Tibial artery (tissue), 4 donors: ENCODE results near the gene MYO10.

ENCODE experiments used
- DNase-seq, 2 donors: peaks; one replicate each; pipeline ENCODE4 v3.0.0-alpha.2; 2019
- H3K27ac ChIP-seq, 2 donors: fragments of 200-600 bp; sonication (generic) in 1 of 2; 1 replicate in 1 of 2; 2 replicates in 1 of 2; pipeline ENCODE4 v1.5.1; 2018 to 2019; ENCODE audit warnings: mild to moderate bottlenecking in 1 of 2
- H3K27me3 ChIP-seq, 2 donors: fragments of 200-600 bp; sonication (generic) in 1 of 2; one replicate each; pipeline versions ENCODE4 v1.5.1 to v1.6.0; 2016 to 2019
- H3K36me3 ChIP-seq, 3 donors: fragments of 200-600 bp; sonication (generic) in 2 of 3; one replicate each; pipeline ENCODE4 v1.5.1; 2016 to 2019; ENCODE audit warnings: mild to moderate bottlenecking in 2 of 3
- H3K4me1 ChIP-seq, 4 donors: fragments of 200-600 bp; sonication (generic) in 2 of 4; 1 replicate in 3 of 4; 2 replicates in 1 of 4; pipeline ENCODE4 v1.5.1; 2016 to 2019
- H3K4me3 ChIP-seq, 2 donors: fragments of 200-600 bp; sonication (generic) in 1 of 2; 1 replicate in 1 of 2; 2 replicates in 1 of 2; pipeline ENCODE4 v1.5.1; 2018 to 2019; ENCODE audit warnings: mild to moderate bottlenecking in 2 of 2
- H3K9me3 ChIP-seq, 3 donors: fragments of 200-600 bp; sonication (generic) in 1 of 3; one replicate each; pipeline ENCODE4 v1.5.1; 2016 to 2019
- intact Hi-C: fragments of 100-400 bp; cut with DNase I; formaldehyde crosslinking; loops from one replicate; pipeline ENCODE4 v1.15.0; 2023; ENCODE audit warnings: low total_unique reads
- TF ChIP-seq, protein P1 (sequence below), 2 experiments: fragments of 200-600 bp in 1 of 2; fragments of 450-650 bp in 1 of 2; IDR thresholded peaks; one replicate each; pipeline ENCODE4 v1.5.1; 2017 to 2019; ENCODE audit warnings: antibody characterized with exemption in 2 of 2, mild to moderate bottlenecking in 1 of 2, moderate library complexity in 1 of 2

The MYO10 gene

DNA sequence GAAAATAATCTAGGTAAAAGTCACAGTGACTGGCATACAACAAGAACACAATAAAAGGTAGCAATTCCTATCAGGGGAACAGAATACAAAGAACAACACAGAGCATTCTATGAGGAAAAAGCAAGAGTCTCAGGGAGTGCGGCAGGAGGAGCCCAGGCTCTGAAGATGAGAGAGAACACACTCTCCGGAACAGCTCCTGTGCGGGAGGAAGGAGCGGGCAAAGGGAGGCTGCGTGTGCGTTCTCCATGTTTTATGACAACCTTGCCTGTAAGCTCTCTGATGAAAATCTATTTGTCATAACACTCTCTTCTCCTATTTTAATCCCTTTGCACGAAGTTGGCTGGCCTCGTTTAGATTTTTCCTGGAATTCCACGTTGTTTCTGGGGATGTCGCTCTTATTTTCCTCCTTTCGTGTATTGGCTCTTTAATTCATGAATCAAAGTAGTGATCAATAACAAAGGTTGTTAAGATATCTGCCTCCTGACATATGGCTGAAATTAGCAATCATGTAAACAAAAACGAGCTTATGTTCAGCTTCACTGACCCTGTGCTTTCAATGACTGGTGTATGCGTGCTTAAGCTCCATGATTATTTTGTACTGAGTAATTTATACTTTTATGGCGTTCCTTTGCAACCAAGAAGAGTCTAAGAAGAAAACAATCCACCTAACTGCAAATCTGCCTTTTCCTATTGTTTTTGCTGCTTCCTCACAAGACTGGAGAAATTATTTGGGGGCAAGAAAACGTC, 109.5 kb downstream of the MYO10 start:
- no peak overlapping the region for H3K4me3 ChIP-seq
- no peaks in the 10 kb centered on the region for H3K9me3 ChIP-seq
- no peak overlapping the region for H3K27ac ChIP-seq
- intact Hi-C loops: no loop called here
- H3K4me1 ChIP-seq: peaks cover 0 to 11% (median 0%) of the 10 kb centered on the region in 4 donors
- no peaks in the 10 kb centered on the region for H3K36me3 ChIP-seq
- no peaks in the 10 kb centered on the region for H3K27me3 ChIP-seq
- TF ChIP-seq, protein P1, sequence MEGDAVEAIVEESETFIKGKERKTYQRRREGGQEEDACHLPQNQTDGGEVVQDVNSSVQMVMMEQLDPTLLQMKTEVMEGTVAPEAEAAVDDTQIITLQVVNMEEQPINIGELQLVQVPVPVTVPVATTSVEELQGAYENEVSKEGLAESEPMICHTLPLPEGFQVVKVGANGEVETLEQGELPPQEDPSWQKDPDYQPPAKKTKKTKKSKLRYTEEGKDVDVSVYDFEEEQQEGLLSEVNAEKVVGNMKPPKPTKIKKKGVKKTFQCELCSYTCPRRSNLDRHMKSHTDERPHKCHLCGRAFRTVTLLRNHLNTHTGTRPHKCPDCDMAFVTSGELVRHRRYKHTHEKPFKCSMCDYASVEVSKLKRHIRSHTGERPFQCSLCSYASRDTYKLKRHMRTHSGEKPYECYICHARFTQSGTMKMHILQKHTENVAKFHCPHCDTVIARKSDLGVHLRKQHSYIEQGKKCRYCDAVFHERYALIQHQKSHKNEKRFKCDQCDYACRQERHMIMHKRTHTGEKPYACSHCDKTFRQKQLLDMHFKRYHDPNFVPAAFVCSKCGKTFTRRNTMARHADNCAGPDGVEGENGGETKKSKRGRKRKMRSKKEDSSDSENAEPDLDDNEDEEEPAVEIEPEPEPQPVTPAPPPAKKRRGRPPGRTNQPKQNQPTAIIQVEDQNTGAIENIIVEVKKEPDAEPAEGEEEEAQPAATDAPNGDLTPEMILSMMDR (IDR thresholded peaks at IDR 0.05): no peak
- DNase-seq: no peak

DNA sequence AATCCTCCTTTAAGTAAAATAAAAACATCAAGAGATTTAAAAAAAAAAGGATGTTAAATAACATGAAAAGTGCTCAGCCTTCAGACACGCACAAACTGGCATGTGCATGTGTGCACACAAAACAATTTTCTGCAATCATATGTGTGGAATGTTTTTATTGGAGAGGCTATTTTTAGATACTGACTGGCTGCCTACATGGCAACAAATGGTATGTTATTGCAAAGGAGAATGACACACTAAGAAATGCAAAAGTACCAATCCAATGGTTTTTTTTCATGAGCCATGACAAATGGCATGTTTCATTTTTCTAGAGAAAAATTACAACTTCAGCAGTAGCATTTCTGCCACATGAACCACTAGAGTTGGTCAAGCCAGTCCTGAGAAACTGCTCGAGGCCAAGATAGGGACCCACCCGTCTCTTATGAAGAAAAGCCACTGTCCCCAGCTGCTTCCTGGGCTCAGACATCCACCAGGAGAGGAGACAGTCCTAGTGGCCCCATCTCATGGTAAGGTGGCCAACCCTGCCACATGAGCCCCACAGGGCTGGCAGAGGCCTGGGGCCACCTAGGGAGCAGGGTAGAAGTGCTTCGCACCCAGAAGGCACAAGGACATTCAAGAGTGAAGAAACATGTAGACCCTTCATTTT, 116.4 kb downstream of the MYO10 start:
- DNase-seq: no peak
- H3K36me3 ChIP-seq: no peaks in the 10 kb centered on the region
- H3K4me1 ChIP-seq: peaks cover 0 to 19% (median 6%) of the 10 kb centered on the region in 4 donors
- no peaks in the 10 kb centered on the region for H3K27me3 ChIP-seq
- TF ChIP-seq, protein P1 (IDR thresholded peaks at IDR 0.05): no peak
- no peaks in the 10 kb centered on the region for H3K9me3 ChIP-seq
- H3K27ac ChIP-seq: peak overlapping the region; percentile 70 to 72
- intact Hi-C loops: no loop called here
- no peak overlapping the region for H3K4me3 ChIP-seq

DNA sequence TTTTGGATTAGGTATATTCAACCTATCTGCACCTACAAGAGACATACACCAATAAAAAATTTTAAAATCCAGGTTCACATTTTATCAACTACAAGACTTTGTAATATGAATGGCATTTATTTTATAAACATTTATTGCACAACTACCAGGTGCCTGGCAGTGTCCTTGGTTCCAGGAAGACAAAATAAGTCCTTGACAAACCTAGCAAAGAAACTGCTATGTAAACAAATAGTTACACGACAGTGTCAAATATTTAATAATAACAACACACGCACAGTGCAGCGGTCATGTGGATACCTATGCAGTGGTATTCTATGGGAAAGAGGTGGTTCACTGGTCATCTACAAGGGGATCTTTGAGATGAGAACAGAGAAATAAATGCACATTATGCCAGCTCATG, 120.7 kb downstream of the MYO10 start:
- H3K4me3 ChIP-seq: no peak overlapping the region
- no peaks in the 10 kb centered on the region for H3K9me3 ChIP-seq
- H3K27ac ChIP-seq: no peak overlapping the region
- no peaks in the 10 kb centered on the region for H3K36me3 ChIP-seq
- peaks cover 0 to 38% (median 9%) of the 10 kb centered on the region in 4 donors for H3K4me1 ChIP-seq
- intact Hi-C loops: no loop called here
- no peaks in the 10 kb centered on the region for H3K27me3 ChIP-seq
- TF ChIP-seq, protein P1 (IDR thresholded peaks at IDR 0.05): no peak
- no peak for DNase-seq

DNA sequence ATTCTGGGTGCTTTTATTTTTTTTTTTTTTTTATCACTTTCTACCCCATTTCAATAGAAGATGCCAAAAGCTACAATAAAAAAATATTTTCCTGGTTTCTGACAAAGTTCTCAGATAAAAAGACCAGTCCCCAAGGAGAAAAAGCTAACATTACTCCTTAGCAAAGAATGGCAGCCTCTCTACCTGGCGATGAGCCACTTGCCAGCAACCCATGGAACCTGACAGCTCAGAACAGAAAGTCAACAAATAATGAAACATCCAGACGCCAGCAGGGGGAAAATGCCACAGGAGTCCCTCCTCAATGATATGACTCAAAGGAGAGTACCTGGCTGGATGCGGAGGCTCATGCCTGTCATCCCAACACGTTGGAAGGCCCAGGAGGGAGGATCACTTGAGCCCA, 123.2 kb downstream of the MYO10 start:
- no peak for DNase-seq
- Histone ChIP-seq H3K36me3 (no peaks in the 10 kb centered on the region), H3K27me3 (no peaks in the 10 kb centered on the region), H3K27ac (peak overlapping the region in 1 of 2 donors; percentile 7), H3K4me1 (peaks cover 0 to 39% (median 15%) of the 10 kb centered on the region in 4 donors), H3K4me3 (no peak overlapping the region), H3K9me3 (no peaks in the 10 kb centered on the region)
- intact Hi-C loops: no loop called here
- TF ChIP-seq, protein P1 (IDR thresholded peaks at IDR 0.05): no peak

DNA sequence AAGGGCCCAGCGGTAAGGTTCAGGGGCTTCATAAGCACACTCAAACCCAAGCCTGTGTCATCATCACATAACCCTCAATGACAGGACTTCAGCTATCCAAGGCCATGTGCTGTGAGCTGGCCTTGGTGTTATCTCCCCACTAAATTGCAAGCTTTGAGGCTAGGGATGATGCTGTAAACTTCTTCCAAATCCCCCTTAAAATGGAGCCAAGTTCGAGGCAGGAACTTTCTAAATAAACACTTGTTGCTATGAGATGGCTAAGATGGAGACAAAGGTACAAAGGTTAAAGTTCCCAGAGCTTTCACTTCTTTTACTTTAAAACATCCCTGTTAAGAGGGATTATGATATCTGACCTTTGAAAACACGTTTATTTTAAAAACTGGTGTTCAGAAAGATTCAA, 123.6 kb downstream of the MYO10 start:
- Histone ChIP-seq H3K36me3 (no peaks in the 10 kb centered on the region), H3K4me1 (peaks cover 0 to 39% (median 15%) of the 10 kb centered on the region in 4 donors), H3K4me3 (no peak overlapping the region), H3K27ac (peak overlapping the region; percentile 7 to 18), H3K9me3 (no peaks in the 10 kb centered on the region), H3K27me3 (no peaks in the 10 kb centered on the region)
- TF ChIP-seq, protein P1 (IDR thresholded peaks at IDR 0.05): no peak
- DNase-seq: no peak
- intact Hi-C loops: no loop called here
